Peyer's patch (tissue), 4 donors: Measurements from ENCODE around the gene STUM. TPM values are rescaled to one million over a fixed set of nuclear protein-coding genes. Genes with fewer than 3 reads are reported as not detected.
A peak's percentile ranks its signal among the peaks of the same experiment; 100 is the strongest.

Source experiments
- DNase-seq, 3 donors: peaks; one replicate each; pipeline ENCODE4 v3.0.0-alpha.2; 2017 to 2019
- H3K27ac ChIP-seq, 4 donors: fragments of 200-600 bp; sonication (generic); one replicate each; pipeline ENCODE4 v1.5.1; 2016 to 2019
- H3K27me3 ChIP-seq, 2 donors: fragments of 200-600 bp; sonication (generic); one replicate each; pipeline ENCODE4 v1.5.1; 2019
- H3K36me3 ChIP-seq, 3 donors: fragments of 200-600 bp; sonication (generic); one replicate each; pipeline ENCODE4 v1.5.1; 2016 to 2019
- H3K4me1 ChIP-seq, 4 donors: fragments of 200-600 bp; sonication (generic); one replicate each; pipeline ENCODE4 v1.5.1; 2016 to 2019
- H3K4me3 ChIP-seq, 4 donors: fragments of 200-600 bp; sonication (generic); 1 replicate in 3 of 4; 2 replicates in 1 of 4; pipeline ENCODE4 v1.5.1; 2016 to 2019; ENCODE audit warnings: mild to moderate bottlenecking in 1 of 4
- H3K9me3 ChIP-seq, 4 donors: fragments of 200-600 bp; sonication (generic); one replicate each; pipeline ENCODE4 v1.5.1; 2016 to 2019; ENCODE audit warnings: mild to moderate bottlenecking in 1 of 4
- CTCF ChIP-seq, 6 experiments: fragments of 450-650 bp in 4 of 6; fragments of 200-600 bp in 2 of 6; sonication (generic) in 1 of 6; IDR thresholded peaks; one replicate each; pipeline ENCODE4 v1.5.1; 2017 to 2019; ENCODE audit warnings: antibody characterized with exemption in 6 of 6, mild to moderate bottlenecking in 3 of 6, moderate library complexity in 1 of 6
- POLR2A ChIP-seq, 2 donors: fragments of 450-650 bp; IDR thresholded peaks; one replicate each; pipeline ENCODE4 v1.5.1; 2017; ENCODE audit warnings: antibody characterized with exemption in 2 of 2, mild to moderate bottlenecking in 2 of 2, moderate library complexity in 2 of 2
- total RNA-seq, 4 donors: library from RNA; depleted of rRNA; stranded (reverse); fragments of >200 nt; gene quantifications; one replicate each; pipeline ENCODE4 v1.1.0, GENCODE V29; 2016

STUM gene
- total RNA-seq, 4 donors from 2014 or later = 1.4 to 4.6 (median 2.9) TPM

DNA sequence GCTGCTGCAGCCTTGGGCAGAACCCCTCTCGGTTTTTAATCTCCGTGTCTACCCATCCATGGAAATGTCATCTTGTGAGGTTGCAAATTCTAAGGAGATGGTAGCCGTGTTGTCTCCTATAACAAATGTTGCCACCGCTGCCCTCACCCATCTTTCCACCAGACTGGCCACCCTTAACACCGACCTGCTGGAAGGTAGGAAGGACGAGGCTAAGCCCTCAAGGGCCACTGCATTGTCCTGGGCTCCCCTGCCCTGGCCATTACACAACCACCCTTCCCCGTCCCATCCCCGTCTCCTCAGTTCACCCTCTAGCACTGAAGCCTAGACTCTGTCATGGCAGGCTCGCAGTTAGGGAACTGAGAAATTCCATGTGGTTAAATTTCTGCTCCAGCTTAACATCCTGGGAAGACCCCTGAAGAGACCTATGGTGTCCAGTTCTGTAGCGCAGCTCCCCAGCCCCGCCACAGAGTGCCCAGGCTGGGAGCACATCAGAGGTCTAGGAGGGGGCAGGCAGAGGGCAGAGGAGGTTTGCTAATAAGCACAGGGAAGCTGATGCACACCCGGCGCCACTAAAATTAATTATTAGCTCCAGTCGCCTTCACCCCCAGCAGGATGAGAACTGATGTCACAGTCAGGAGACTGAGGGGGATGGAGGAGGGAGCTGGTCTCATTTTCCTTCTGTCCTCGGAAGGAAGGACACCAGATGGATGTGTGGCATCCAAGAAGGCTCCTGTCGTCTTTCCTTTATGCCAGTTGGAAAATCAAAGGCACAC lies 38.3 kb downstream of the STUM start:
- Histone ChIP-seq H3K9me3 (no peaks in the 10 kb centered on the region), H3K27me3 (no peaks in the 10 kb centered on the region), H3K4me1 (no peaks in the 10 kb centered on the region), H3K27ac (no peak overlapping the region), H3K36me3 (no peaks in the 10 kb centered on the region), H3K4me3 (no peak overlapping the region)
- DNase-seq = no peak
- TF ChIP-seq POLR2A (IDR thresholded peaks at IDR 0.05) (no peak), CTCF (IDR thresholded peaks at IDR 0.05) (no peak)

GRCh38 chr1:226588484-226588883 lies 39.9 kb downstream of the STUM start:
- Histone ChIP-seq H3K36me3 (no peaks in the 10 kb centered on the region), H3K4me1 (no peaks in the 10 kb centered on the region), H3K4me3 (no peak overlapping the region), H3K27ac (no peak overlapping the region), H3K9me3 (no peaks in the 10 kb centered on the region), H3K27me3 (no peaks in the 10 kb centered on the region)
- TF ChIP-seq CTCF (IDR thresholded peaks at IDR 0.05) (no peak), POLR2A (IDR thresholded peaks at IDR 0.05) (no peak)
- DNase-seq = no peak

DNA sequence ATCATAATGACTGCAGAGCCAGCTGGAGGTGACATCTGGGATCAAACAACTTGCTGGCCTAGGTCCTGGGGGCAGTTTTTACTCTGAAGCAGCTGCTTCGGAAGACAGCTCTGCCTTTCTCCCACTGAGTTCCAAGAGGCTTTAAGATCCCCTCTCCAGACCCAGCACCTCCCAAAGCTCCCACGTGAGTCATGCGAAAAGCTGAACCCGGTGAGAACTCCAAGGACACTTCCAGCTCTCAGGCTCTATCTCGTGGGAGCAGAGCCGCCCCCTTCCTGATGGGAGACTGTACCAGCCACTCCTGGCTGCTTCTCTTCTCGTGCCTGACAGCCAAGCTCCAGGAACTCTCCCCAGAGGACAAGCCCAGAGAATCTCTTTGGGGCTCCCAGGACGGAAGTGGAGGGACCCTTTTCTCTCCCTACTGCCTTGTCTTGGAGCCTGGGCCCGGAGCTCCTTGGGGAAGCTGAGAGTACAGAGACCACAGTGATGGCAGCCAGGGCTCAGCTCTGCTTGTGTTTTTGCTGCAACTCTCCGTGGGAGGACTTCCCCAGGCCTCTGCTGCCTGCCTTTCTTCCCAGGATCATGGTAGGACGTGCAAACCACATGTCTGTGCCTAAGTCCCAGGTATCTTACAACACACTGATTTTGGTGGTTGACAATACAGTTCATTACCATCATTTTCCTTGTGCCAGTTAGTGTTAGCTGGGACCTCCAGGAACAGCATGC lies 40.6 kb downstream of the STUM start:
- peak in 1 of 3 donors; percentile 29 for DNase-seq
- TF ChIP-seq CTCF (IDR thresholded peaks at IDR 0.05) (no peak), POLR2A (IDR thresholded peaks at IDR 0.05) (no peak)
- no peaks in the 10 kb centered on the region for H3K4me1 ChIP-seq
- H3K36me3 ChIP-seq = no peaks in the 10 kb centered on the region
- no peak overlapping the region for H3K4me3 ChIP-seq
- H3K9me3 ChIP-seq = no peaks in the 10 kb centered on the region
- no peaks in the 10 kb centered on the region for H3K27me3 ChIP-seq
- H3K27ac ChIP-seq = no peak overlapping the region

DNA sequence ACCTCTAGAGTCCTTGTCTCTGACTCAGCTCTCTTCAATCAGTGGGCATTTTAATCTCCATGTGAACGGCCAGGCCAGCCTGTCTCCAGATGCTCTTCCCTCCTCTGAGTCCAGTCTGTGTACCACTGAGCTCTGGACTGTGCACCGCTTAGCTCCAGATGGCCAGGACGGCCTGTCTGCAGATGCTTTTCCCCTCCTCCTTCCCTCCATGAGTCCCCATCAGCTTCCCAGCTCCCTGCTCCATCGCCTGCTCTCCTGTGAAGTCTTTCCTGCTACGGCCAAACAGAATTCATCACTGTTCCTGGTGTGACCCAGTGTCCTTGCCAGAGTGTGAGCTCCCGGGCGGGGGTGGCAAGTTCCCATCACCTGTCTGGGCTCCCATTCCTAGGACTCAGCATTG lies 42.0 kb downstream of the STUM start:
- no peaks in the 10 kb centered on the region for H3K4me1 ChIP-seq
- H3K27ac ChIP-seq = no peak overlapping the region
- peak in 1 of 3 donors; percentile 29 for DNase-seq
- no peaks in the 10 kb centered on the region for H3K9me3 ChIP-seq
- TF ChIP-seq CTCF (IDR thresholded peaks at IDR 0.05) = no peak
- no peak for TF ChIP-seq POLR2A (IDR thresholded peaks at IDR 0.05)
- no peaks in the 10 kb centered on the region for H3K27me3 ChIP-seq
- H3K36me3 ChIP-seq = no peaks in the 10 kb centered on the region
- H3K4me3 ChIP-seq = no peak overlapping the region

- TF ChIP-seq CTCF (IDR thresholded peaks at IDR 0.05) = no peak
- no peak for TF ChIP-seq POLR2A (IDR thresholded peaks at IDR 0.05)
- no peak for DNase-seq
- no peaks in the 10 kb centered on the region for H3K27me3 ChIP-seq
- no peak overlapping the region for H3K4me3 ChIP-seq
- H3K27ac ChIP-seq = no peak overlapping the region
- no peaks in the 10 kb centered on the region for H3K36me3 ChIP-seq
- H3K4me1 ChIP-seq = no peaks in the 10 kb centered on the region
- no peaks in the 10 kb centered on the region for H3K9me3 ChIP-seq
Observed at GRCh38 chr1:226593541-226593940, 45.0 kb downstream of the STUM start.
